Endodermal cell (in vitro differentiated cells): Measurements from ENCODE around the gene ANKRD2. TPM values are rescaled to one million over a fixed set of nuclear protein-coding genes. Genes with fewer than 3 reads are reported as not detected.
A peak's percentile ranks its signal among the peaks of the same experiment; 100 is the strongest.

Experiments used
- DNase-seq: peaks from one replicate; pipeline ENCODE4 v3.0.0-alpha.2; 2017
- H3K27ac ChIP-seq: 2 replicates; pipeline ENCODE4 v1.5.1; 2013; ENCODE audit warnings: mild to moderate bottlenecking, low read depth, low read length, moderate library complexity
- H3K27me3 ChIP-seq: 2 replicates; pipeline ENCODE4 v1.6.1; 2013; ENCODE audit warnings: mild to moderate bottlenecking, low read length, moderate library complexity; ENCODE audit not compliant: insufficient read depth, control insufficient read depth, poor library complexity, severe bottlenecking
- H3K36me3 ChIP-seq: 2 replicates; pipeline ENCODE4 v1.7.0; 2013; ENCODE audit warnings: mild to moderate bottlenecking, low read length, moderate library complexity; ENCODE audit not compliant: control insufficient read depth, insufficient read depth
- H3K4me1 ChIP-seq: one replicate; pipeline ENCODE4 v1.7.0; 2013; ENCODE audit warnings: low read length; ENCODE audit not compliant: control insufficient read depth, insufficient read depth
- H3K4me3 ChIP-seq: 2 replicates; pipeline ENCODE4 v1.5.1; 2013; ENCODE audit warnings: mild to moderate bottlenecking, low read length, moderate library complexity
- H3K9ac ChIP-seq: 2 replicates; pipeline ENCODE4 v1.6.1; 2013; ENCODE audit warnings: mild to moderate bottlenecking, low read length, moderate library complexity; ENCODE audit not compliant: poor library complexity, severe bottlenecking; ENCODE audit errors: extremely low read depth
- H3K9me3 ChIP-seq: 2 replicates; pipeline ENCODE4 v1.6.1; 2013; ENCODE audit warnings: mild to moderate bottlenecking, low read length, moderate library complexity; ENCODE audit not compliant: control insufficient read depth
- H3K27ac Mint-ChIP-seq: 2 replicates; pipeline ENCODE4 v1.8.0; 2020; ENCODE audit warnings: mixed read lengths
- H3K27me3 Mint-ChIP-seq: 2 replicates; pipeline ENCODE4 v1.8.0; 2021; ENCODE audit warnings: mild to moderate bottlenecking, mixed read lengths; ENCODE audit not compliant: insufficient read depth
- H3K36me3 Mint-ChIP-seq: 2 replicates; pipeline ENCODE4 v1.8.0; 2020; ENCODE audit warnings: low read depth, mixed read lengths
- H3K4me1 Mint-ChIP-seq: 2 replicates; pipeline ENCODE4 v1.8.0; 2020; ENCODE audit warnings: mixed read lengths
- H3K4me3 Mint-ChIP-seq: 2 replicates; pipeline ENCODE4 v1.8.0; 2020; ENCODE audit warnings: mild to moderate bottlenecking, moderate library complexity, mixed read lengths
- H3K9me3 Mint-ChIP-seq: 2 replicates; pipeline ENCODE4 v1.8.0; 2020; ENCODE audit warnings: mild to moderate bottlenecking, mixed read lengths
- WGBS, 2 experiments: methylation state at CpG; one replicate each; pipeline versions ENCODE4 v1.1.5 to v1.1.7; 2013; ENCODE audit warnings: missing lambda C conversion rate in 2 of 2, mixed read lengths in 1 of 2; ENCODE audit not compliant: insufficient coverage in 1 of 2, insufficient read length in 1 of 2; 5-methylcytosine and 5-hydroxymethylcytosine counted together
- total RNA-seq, 2 donors: library from RNA; stranded (reverse); fragmentation: NEBNext Ultra II Directional in 1 of 2; extraction: Animal tissue kit (Norgen Biotek cat#: 25700) in 1 of 2; gene quantifications; 2 replicates in 1 of 2; 3 replicates in 1 of 2; pipeline ENCODE4 v1.2.1, GENCODE V29; 2021
- TF ChIP-seq, protein P1 (sequence below): fragments of 200-600 bp; sonication (generic); conservative IDR thresholded peaks from 2 replicates; pipeline ENCODE4 v1.5.0; 2021; ENCODE audit warnings: antibody characterized with exemption, mild to moderate bottlenecking

Gene ANKRD2
- total RNA-seq, 2 donors from 2014 or later: not detected

GRCh38 chr10:97534746-97535367 is 37.7 kb upstream of the ANKRD2 start:
- Mint-ChIP-seq H3K4me3 (no peak overlapping the region), H3K27ac (no peak overlapping the region), H3K36me3 (peaks cover 2% of the 10 kb centered on the region), H3K27me3 (no peaks in the 10 kb centered on the region), H3K9me3 (peaks cover 4% of the 10 kb centered on the region), H3K4me1 (peaks cover 11% of the 10 kb centered on the region)
- Histone ChIP-seq H3K4me3 (no peak overlapping the region), H3K27me3 (no peaks in the 10 kb centered on the region), H3K9ac (no peak overlapping the region), H3K4me1 (no peaks in the 10 kb centered on the region), H3K9me3 (peaks cover 3% of the 10 kb centered on the region), H3K36me3 (no peaks in the 10 kb centered on the region), H3K27ac (no peak overlapping the region)
- 67 to 82% methylated on average over 3 to 6 of the region's 6 CpGs for WGBS, 2 experiments
- peak; percentile 88 for DNase-seq
- TF ChIP-seq, protein P1, sequence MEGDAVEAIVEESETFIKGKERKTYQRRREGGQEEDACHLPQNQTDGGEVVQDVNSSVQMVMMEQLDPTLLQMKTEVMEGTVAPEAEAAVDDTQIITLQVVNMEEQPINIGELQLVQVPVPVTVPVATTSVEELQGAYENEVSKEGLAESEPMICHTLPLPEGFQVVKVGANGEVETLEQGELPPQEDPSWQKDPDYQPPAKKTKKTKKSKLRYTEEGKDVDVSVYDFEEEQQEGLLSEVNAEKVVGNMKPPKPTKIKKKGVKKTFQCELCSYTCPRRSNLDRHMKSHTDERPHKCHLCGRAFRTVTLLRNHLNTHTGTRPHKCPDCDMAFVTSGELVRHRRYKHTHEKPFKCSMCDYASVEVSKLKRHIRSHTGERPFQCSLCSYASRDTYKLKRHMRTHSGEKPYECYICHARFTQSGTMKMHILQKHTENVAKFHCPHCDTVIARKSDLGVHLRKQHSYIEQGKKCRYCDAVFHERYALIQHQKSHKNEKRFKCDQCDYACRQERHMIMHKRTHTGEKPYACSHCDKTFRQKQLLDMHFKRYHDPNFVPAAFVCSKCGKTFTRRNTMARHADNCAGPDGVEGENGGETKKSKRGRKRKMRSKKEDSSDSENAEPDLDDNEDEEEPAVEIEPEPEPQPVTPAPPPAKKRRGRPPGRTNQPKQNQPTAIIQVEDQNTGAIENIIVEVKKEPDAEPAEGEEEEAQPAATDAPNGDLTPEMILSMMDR: peak; percentile 85

- no peaks in the 10 kb centered on the region for H3K27me3 ChIP-seq
- no peak overlapping the region for H3K27ac ChIP-seq
- H3K9me3 ChIP-seq: no peaks in the 10 kb centered on the region
- no peak overlapping the region for H3K4me3 Mint-ChIP-seq
- H3K4me1 Mint-ChIP-seq: peaks cover 11% of the 10 kb centered on the region
- H3K4me1 ChIP-seq: no peaks in the 10 kb centered on the region
- H3K4me3 ChIP-seq: no peak overlapping the region
- TF ChIP-seq, protein P1: no peak
- DNase-seq: peak; percentile 28
- WGBS, 2 experiments: 90 to 93% methylated on average over 2 to 5 of the region's 5 CpGs
- no peaks in the 10 kb centered on the region for H3K27me3 Mint-ChIP-seq
- H3K36me3 ChIP-seq: no peaks in the 10 kb centered on the region
- H3K9ac ChIP-seq: no peak overlapping the region
- H3K9me3 Mint-ChIP-seq: no peaks in the 10 kb centered on the region
- H3K27ac Mint-ChIP-seq: peak overlapping the region; percentile 74
- no peaks in the 10 kb centered on the region for H3K36me3 Mint-ChIP-seq
These were observed 35.3 kb upstream of the ANKRD2 start for GRCh38 chr10:97537186-97537869.

GRCh38 chr10:97538411-97538810 is 34.2 kb upstream of the ANKRD2 start:
- no peaks in the 10 kb centered on the region for H3K4me1 ChIP-seq
- Mint-ChIP-seq H3K9me3 (no peaks in the 10 kb centered on the region), H3K36me3 (no peaks in the 10 kb centered on the region), H3K27ac (peak overlapping the region; percentile 24), H3K4me3 (no peak overlapping the region), H3K27me3 (no peaks in the 10 kb centered on the region), H3K4me1 (peaks cover 10% of the 10 kb centered on the region)
- no peak overlapping the region for H3K4me3 ChIP-seq
- TF ChIP-seq, protein P1: no peak
- no peak overlapping the region for H3K9ac ChIP-seq
- H3K27me3 ChIP-seq: no peaks in the 10 kb centered on the region
- H3K9me3 ChIP-seq: no peaks in the 10 kb centered on the region
- no peak overlapping the region for H3K27ac ChIP-seq
- no peaks in the 10 kb centered on the region for H3K36me3 ChIP-seq
- 83 to 93% methylated on average over 3 to 4 of the region's 4 CpGs for WGBS, 2 experiments
- no peak for DNase-seq
